ENCODE measurements around the gene SERPINF2.

DNA sequence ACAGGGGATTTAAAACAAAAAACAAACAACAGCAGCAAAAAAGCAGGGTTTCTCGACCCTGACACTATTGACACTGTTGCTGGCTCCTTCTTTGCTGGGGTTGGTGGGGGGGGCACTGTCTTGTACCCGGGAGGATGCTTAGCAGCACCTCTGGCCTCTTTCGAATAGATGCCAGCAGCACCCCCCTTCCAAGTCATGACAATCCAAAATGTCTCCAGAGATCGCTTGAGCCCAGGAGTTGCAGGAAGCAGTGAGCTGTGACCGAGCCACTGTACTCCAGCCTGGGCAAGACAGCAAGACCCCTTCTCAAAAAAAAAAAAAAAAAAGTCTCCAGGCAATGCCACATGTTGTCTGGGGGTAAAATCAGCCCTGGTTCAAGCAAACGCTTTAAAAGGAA is 39.5 kb downstream of the SERPINF2 start:
- TF ChIP-seq, protein P1, sequence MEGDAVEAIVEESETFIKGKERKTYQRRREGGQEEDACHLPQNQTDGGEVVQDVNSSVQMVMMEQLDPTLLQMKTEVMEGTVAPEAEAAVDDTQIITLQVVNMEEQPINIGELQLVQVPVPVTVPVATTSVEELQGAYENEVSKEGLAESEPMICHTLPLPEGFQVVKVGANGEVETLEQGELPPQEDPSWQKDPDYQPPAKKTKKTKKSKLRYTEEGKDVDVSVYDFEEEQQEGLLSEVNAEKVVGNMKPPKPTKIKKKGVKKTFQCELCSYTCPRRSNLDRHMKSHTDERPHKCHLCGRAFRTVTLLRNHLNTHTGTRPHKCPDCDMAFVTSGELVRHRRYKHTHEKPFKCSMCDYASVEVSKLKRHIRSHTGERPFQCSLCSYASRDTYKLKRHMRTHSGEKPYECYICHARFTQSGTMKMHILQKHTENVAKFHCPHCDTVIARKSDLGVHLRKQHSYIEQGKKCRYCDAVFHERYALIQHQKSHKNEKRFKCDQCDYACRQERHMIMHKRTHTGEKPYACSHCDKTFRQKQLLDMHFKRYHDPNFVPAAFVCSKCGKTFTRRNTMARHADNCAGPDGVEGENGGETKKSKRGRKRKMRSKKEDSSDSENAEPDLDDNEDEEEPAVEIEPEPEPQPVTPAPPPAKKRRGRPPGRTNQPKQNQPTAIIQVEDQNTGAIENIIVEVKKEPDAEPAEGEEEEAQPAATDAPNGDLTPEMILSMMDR (IDR thresholded peaks at IDR 0.05): no peak
- TF ChIP-seq POLR2AphosphoS5 (IDR thresholded peaks at IDR 0.05; ENCODE audit: low read depth, low read length): no peak
- TF ChIP-seq, protein P2, sequence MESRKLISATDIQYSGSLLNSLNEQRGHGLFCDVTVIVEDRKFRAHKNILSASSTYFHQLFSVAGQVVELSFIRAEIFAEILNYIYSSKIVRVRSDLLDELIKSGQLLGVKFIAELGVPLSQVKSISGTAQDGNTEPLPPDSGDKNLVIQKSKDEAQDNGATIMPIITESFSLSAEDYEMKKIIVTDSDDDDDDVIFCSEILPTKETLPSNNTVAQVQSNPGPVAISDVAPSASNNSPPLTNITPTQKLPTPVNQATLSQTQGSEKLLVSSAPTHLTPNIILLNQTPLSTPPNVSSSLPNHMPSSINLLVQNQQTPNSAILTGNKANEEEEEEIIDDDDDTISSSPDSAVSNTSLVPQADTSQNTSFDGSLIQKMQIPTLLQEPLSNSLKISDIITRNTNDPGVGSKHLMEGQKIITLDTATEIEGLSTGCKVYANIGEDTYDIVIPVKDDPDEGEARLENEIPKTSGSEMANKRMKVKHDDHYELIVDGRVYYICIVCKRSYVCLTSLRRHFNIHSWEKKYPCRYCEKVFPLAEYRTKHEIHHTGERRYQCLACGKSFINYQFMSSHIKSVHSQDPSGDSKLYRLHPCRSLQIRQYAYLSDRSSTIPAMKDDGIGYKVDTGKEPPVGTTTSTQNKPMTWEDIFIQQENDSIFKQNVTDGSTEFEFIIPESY (IDR thresholded peaks at IDR 0.05; ENCODE audit: borderline replicate concordance, low read depth): no peak
- TF ChIP-seq, protein P3, sequence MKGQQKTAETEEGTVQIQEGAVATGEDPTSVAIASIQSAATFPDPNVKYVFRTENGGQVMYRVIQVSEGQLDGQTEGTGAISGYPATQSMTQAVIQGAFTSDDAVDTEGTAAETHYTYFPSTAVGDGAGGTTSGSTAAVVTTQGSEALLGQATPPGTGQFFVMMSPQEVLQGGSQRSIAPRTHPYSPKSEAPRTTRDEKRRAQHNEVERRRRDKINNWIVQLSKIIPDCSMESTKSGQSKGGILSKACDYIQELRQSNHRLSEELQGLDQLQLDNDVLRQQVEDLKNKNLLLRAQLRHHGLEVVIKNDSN (IDR thresholded peaks at IDR 0.05; ENCODE audit: borderline replicate concordance, low read depth): no peak
- TF ChIP-seq CHD2 (IDR thresholded peaks at IDR 0.05; ENCODE audit: low read length, partially characterized antibody): no peak
- TF ChIP-seq SIN3A (IDR thresholded peaks at IDR 0.05; ENCODE audit: borderline replicate concordance, low read depth, low read length): no peak
